GM12892 (cell line): ENCODE data around the gene SLC16A8.

Experiments
- DNase-seq: peaks from one replicate; pipeline ENCODE4 v3.0.0; 2011; ENCODE audit not compliant: insufficient read length
- FAIRE-seq: peaks from 2 replicates; lab custom pipeline; 2011; peaks lifted over from hg19 to GRCh38; lab: Jason Lieb, UNC
- POLR2A ChIP-seq: IDR thresholded peaks from 2 replicates; pipeline ENCODE4 v1.6.1; 2011; ENCODE audit warnings: low read depth, low read length, control low read depth
- POLR2AphosphoS5 ChIP-seq: IDR thresholded peaks from 2 replicates; pipeline ENCODE4 v1.6.1; 2011; ENCODE audit warnings: low read depth, low read length, control low read depth
- TAF1 ChIP-seq: IDR thresholded peaks from 2 replicates; pipeline ENCODE4 v1.6.1; 2011; ENCODE audit warnings: low read depth, mild to moderate bottlenecking, control low read depth, low read length, borderline replicate concordance

The SLC16A8 gene

GRCh38 chr22:38034278-38034882 is 49.6 kb downstream of the SLC16A8 start:
- FAIRE-seq (peak; percentile 9), DNase-seq (no peak)
- TF ChIP-seq POLR2AphosphoS5 (no peak), POLR2A (no peak), TAF1 (no peak)

- no peak for DNase-seq
These were observed 50.3 kb downstream of the SLC16A8 start for GRCh38 chr22:38033522-38034277.

GRCh38 chr22:38032681-38033521 is 51.1 kb downstream of the SLC16A8 start:
- no peak for FAIRE-seq
- no peak for TF ChIP-seq POLR2A
- TF ChIP-seq POLR2AphosphoS5: no peak
- TF ChIP-seq TAF1: no peak
- no peak for DNase-seq

More at GRCh38 chr22:38033522-38034277, 50.3 kb downstream of the SLC16A8 start:
- FAIRE-seq: peak; percentile 17
- TF ChIP-seq TAF1: no peak
- TF ChIP-seq POLR2A: no peak
- no peak for TF ChIP-seq POLR2AphosphoS5

GRCh38 chr22:38031491-38031890 is 52.5 kb downstream of the SLC16A8 start:
- TF ChIP-seq POLR2AphosphoS5 (no peak), POLR2A (no peak), TAF1 (no peak)
- DNase-seq: no peak
- FAIRE-seq: no peak

GRCh38 chr22:38030311-38031133 is 53.5 kb downstream of the SLC16A8 start:
- DNase-seq (no peak), FAIRE-seq (no peak)
- no peak for TF ChIP-seq POLR2A
- TF ChIP-seq TAF1: no peak
- no peak for TF ChIP-seq POLR2AphosphoS5

- DNase-seq (no peak), FAIRE-seq (no peak)
- TF ChIP-seq POLR2A (no peak), POLR2AphosphoS5 (no peak), TAF1 (no peak)
These were observed 54.1 kb downstream of the SLC16A8 start for GRCh38 chr22:38029901-38030300.

- DNase-seq (no peak), FAIRE-seq (no peak)
- no peak for TF ChIP-seq POLR2A
- no peak for TF ChIP-seq POLR2AphosphoS5
- TF ChIP-seq TAF1: no peak
These were observed 54.6 kb downstream of the SLC16A8 start for GRCh38 chr22:38029370-38029769.

GRCh38 chr22:38028344-38029130 is 55.4 kb downstream of the SLC16A8 start:
- DNase-seq (no peak), FAIRE-seq (no peak)
- TF ChIP-seq POLR2AphosphoS5 (no peak), POLR2A (no peak)
